GM21447 (cell line): ENCODE results near the gene RXFP1.

Experiments used
- ATAC-seq: cut with Tn5 transposase; IDR thresholded peaks from one replicate; pipeline ENCODE4 v1.9.1; 2021; ENCODE audit not compliant: unreplicated experiment

Gene RXFP1

DNA sequence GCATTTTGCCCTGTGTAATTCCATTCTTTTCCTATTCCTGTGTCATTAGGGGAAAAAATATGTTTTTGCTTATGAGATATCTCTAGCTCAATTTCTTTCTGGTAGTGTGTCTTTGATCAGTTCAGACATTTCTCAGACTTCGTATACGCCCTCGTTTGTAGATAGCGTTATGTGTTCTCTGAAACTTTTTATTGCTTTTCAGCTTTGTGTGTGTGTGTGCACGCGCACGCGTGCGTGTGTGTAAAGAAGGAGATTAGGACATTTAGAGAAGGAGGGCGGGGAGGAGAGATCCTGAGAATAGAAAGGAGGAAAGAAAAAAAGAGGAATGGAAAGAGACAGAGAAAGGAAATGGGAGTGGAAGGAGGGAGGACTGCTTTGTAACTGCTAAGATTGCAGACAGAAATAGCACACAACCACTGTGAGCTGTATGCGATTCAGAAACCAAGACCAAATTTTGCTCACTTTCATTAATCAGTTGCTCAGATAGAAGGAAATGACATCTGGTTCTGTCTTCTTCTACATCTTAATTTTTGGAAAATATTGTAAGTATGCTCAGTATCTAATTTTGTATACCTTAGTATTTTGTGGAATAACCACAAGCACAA, at the start of gene RXFP1:
Gene RXFP1, plus strand, starts transcription at position 399 of the 605 bp plus-strand sequence. Its CDS starts 95 bp downstream, at position 494.
- no peak for ATAC-seq

DNA sequence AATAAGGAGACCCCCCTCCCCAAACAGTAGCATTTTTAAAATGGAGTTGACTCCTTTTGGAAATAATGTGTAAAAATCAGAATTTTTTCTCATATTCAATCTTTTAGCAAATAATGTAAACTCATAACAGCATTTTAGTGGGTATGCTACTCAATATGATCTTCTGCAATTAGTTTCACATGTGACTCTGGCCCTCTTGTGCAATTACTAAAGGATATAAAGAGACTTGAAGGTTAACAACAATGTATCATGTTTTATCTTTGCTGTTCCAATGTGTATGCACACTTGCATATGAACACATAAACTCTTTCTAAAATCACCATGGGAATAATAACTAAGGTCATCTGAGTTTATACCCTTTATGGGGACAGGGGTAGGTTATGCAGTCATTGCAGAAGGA, 39.9 kb upstream of the RXFP1 start:
- ATAC-seq = no peak

- ATAC-seq = no peak
Measured at GRCh38 chr4:158484173-158484885, 37.4 kb upstream of the RXFP1 start.

GRCh38 chr4:158490629-158491028, 31.1 kb upstream of the RXFP1 start:
- no peak for ATAC-seq

DNA sequence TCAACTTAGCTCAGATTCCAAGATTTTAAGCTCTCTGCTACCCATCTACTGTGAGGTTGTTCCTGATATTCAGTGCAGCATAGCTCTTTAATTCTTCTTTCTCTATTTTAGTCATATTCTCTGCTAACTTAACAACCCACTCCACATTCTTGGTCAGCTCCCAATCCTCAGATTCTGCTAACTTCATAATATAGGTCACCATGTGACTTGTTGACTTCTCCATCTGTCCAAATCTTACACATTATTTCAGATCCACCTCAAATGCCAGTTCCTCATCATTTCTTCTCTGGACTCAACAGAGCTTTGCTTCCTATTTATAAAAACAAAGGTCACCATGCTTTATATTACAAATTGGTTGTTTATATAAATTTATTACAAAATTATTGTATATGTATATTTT, 29.3 kb upstream of the RXFP1 start:
- no peak for ATAC-seq

- ATAC-seq = no peak
Measured at GRCh38 chr4:158496030-158496741, 25.5 kb upstream of the RXFP1 start.

GRCh38 chr4:158500054-158500453, 21.6 kb upstream of the RXFP1 start:
- no peak for ATAC-seq

GRCh38 chr4:158513256-158513655, 8.4 kb upstream of the RXFP1 start:
- ATAC-seq = no peak

DNA sequence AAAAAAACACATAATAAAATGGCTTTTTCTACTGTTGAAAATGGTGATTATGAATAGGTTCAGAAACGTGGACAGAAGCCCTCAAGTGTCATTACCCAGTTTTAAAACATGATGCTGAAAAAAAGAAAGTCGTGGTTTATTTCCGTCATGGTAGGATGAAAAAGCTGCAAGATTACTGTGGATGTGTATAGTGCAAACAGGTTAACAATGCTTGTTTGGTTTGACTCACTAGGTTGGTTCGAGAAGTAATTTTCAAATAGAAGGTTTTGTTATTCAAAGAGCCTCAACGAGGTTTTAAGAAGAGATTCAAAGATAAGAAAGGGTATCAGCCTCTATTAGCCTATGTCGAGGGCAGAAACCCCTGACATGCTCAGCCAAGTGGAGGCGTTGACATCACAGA, 2.5 kb upstream of the RXFP1 start:
- ATAC-seq = no peak

GRCh38 chr4:158523990-158524535, 2.4 kb downstream of the RXFP1 start:
- no peak for ATAC-seq

DNA sequence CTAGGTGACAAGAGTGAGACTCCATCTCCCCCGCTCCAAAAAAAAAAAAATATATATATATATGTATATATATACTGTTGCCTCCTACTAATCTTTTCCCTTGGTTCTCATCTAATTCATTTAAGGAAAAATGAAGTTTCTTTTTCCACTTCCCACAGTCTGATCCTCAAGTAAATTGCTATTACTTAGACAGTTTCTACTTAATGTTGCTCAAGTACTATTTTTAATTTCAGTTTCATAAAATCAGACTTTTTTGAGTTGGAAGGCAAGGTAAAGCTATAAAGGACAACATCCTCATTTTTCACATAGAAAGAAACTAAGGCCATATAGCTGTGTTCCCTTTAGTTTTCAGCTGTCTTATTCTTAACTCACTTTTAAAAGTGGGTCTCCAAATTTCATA, 5.8 kb downstream of the RXFP1 start:
- no peak for ATAC-seq

GRCh38 chr4:158529505-158529904, 7.8 kb downstream of the RXFP1 start:
- ATAC-seq = no peak

DNA sequence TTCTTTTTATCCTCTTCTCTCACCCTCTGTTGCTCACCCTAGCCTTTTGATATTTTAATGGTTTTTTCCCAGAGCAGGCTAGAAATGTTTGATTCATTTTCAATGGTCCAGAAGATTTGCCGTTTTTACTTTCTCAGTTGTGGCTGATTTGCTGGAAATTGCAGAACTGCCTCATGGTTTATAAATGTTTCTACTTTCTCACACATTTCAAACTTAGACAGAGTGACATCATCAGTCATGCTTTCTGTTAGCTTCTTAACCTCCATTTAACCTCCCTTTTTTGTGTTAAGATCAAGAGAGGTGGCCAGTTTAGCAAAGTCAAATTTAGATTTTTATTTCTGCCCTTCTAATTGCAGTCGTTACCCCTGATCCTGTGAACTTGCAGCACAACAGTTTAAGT, 8.7 kb downstream of the RXFP1 start:
- no peak for ATAC-seq

DNA sequence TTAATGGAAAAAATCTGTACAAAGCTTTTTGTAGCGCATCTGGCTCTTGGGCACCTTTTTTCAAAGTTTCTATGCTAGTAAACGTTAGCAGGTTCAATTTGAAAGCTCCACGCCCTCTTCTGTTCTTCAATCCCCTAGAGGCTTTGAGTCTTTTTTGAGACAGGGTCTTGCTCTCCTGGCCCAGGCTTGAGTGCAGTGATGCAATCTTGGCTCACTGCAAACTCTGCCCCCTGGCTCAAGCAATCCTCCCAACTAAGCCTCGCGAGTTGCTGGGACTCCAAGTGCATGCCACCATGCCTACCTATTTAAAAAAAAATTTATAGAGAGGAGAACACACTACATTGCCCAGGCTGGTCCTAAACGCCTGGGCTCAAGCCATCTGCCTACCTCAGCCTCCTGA, 9.2 kb downstream of the RXFP1 start:
- ATAC-seq = no peak

GRCh38 chr4:158532556-158533231, 11.0 kb downstream of the RXFP1 start:
- no peak for ATAC-seq

- ATAC-seq = no peak
Measured at GRCh38 chr4:158534727-158535126, 13.0 kb downstream of the RXFP1 start.

DNA sequence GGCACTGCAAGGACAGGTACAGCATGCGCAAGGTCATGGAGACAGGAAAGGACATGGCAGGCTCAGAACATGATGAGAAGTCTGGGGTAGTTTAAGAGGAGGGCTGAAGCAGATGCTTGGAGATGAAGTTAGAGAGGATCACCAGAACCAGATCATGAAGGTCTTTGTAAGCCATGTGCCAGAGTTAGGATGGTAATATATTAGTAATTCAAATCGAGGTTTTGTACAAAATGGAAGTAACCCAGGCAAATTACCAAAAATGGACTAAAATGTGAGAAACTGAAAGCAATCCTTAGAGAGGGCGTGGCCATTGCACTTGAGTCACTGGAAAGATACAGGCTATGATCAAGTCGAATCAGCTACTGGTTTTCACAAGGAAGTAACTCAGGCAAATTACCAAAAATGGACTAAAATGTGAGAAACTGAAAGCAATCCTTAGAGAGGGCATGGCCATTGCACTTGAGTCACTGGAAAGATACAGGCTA, 13.5 kb downstream of the RXFP1 start:
- ATAC-seq = peak; percentile 56

DNA sequence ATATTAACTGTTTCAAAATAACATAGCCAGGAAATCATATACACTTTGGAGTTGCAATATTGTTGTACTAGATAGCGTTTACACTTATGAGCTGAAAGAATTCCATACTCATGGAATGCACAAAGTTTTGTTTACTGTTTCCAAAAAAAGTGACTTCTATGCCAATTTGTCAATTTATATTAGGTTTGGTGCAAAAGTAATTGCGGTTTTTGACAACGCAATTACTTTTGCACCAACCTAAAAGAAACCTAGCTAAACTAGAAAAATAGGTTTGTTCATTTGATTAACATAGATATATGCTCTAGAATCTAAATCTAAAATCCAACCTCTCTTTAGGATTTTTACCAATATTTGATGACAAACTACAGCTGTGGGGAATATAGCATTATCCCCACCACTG, 15.2 kb downstream of the RXFP1 start:
- no peak for ATAC-seq

GRCh38 chr4:158538176-158538575, 16.5 kb downstream of the RXFP1 start:
- ATAC-seq = no peak

GRCh38 chr4:158538911-158539310, 17.2 kb downstream of the RXFP1 start:
- no peak for ATAC-seq
